ENCODE measurements around the gene ATRNL1.

- TF ChIP-seq CTCF (IDR thresholded peaks at IDR 0.05; ENCODE audit: low read length) (no peak), EZH2 (IDR thresholded peaks at IDR 0.05; ENCODE audit: borderline replicate concordance, low read length) (no peak)
Measured at GRCh38 chr10:115971921-115972320, 878.8 kb downstream of the ATRNL1 start.

Data from OCI-LY1 (cell line).